Hepatocyte (in vitro differentiated cells): Measurements from ENCODE around the gene SYNGR2. TPM values are rescaled to one million over a fixed set of nuclear protein-coding genes. Genes with fewer than 3 reads are reported as not detected.

Source experiments
- DNase-seq: peaks from one replicate; pipeline ENCODE4 v3.0.0-alpha.2; 2016; ENCODE audit warnings: low spot score
- H2AFZ ChIP-seq: fragments of 200-600 bp; sonication (generic); 2 replicates; pipeline ENCODE4 v1.6.0; 2016; ENCODE audit warnings: antibody characterized with exemption, mild to moderate bottlenecking
- H3K27ac ChIP-seq: fragments of 200-600 bp; sonication (generic); 2 replicates; pipeline ENCODE4 v1.5.1; 2016; ENCODE audit warnings: mild to moderate bottlenecking
- H3K27me3 ChIP-seq: fragments of 200-600 bp; sonication (generic); 2 replicates; pipeline ENCODE4 v1.6.1; 2016
- H3K36me3 ChIP-seq: fragments of 200-600 bp; sonication (generic); replicated peaks from 2 replicates; pipeline ENCODE4 v1.5.1; 2016; ENCODE audit warnings: low read depth; ENCODE audit not compliant: insufficient read depth
- H3K4me1 ChIP-seq: fragments of 200-600 bp; sonication (generic); 2 replicates; pipeline ENCODE4 v1.5.1; 2016; ENCODE audit warnings: mild to moderate bottlenecking, moderate library complexity; ENCODE audit not compliant: insufficient read depth
- H3K4me2 ChIP-seq: fragments of 200-600 bp; sonication (generic); 2 replicates; pipeline ENCODE4 v1.6.0; 2016
- H3K4me3 ChIP-seq: fragments of 200-600 bp; sonication (generic); 2 replicates; pipeline ENCODE4 v1.5.1; 2016; ENCODE audit warnings: mild to moderate bottlenecking
- H3K79me2 ChIP-seq: fragments of 200-600 bp; sonication (generic); 2 replicates; pipeline ENCODE4 v1.6.0; 2017; ENCODE audit warnings: mild to moderate bottlenecking
- H3K9me2 ChIP-seq: fragments of 200-600 bp; sonication (generic); replicated peaks from 2 replicates; pipeline ENCODE4 v1.6.0; 2017; ENCODE audit warnings: mild to moderate bottlenecking; ENCODE audit not compliant: insufficient read depth
- H3K9me3 ChIP-seq: fragments of 200-600 bp; sonication (generic); 2 replicates; pipeline ENCODE4 v1.5.1; 2016; ENCODE audit warnings: low read depth, mild to moderate bottlenecking
- H4K20me1 ChIP-seq: fragments of 200-600 bp; sonication (generic); 2 replicates; pipeline ENCODE4 v1.6.0; 2016; ENCODE audit warnings: mild to moderate bottlenecking; ENCODE audit not compliant: insufficient read depth, poor library complexity, severe bottlenecking
- EZH2 ChIP-seq: fragments of 200-600 bp; sonication (generic); IDR thresholded peaks from 2 replicates; pipeline ENCODE4 v1.6.1; 2016; ENCODE audit warnings: antibody characterized with exemption, mild to moderate bottlenecking, borderline replicate concordance
- EZH2phosphoT487 ChIP-seq: fragments of 200-600 bp; sonication (generic); IDR thresholded peaks from one replicate; pipeline ENCODE4 v1.6.1; 2018; ENCODE audit warnings: antibody characterized with exemption, mild to moderate bottlenecking, low read depth, moderate library complexity; ENCODE audit not compliant: unreplicated experiment, severe bottlenecking
- WGBS: methylation state at CpG from one replicate; pipeline ENCODE4 v1.1.6; 2016; ENCODE audit warnings: low lambda C conversion rate; ENCODE audit errors: missing lambda C conversion rate; 5-methylcytosine and 5-hydroxymethylcytosine counted together
- polyA plus RNA-seq: library from polyadenylated mRNA; unstranded; fragments of >200 nt; fragmentation: Nextera tagmentation; extraction: Ambion mirVana; gene quantifications from 2 replicates; pipeline ENCODE4 v1.2.1, GENCODE V29; 2016
- total RNA-seq: library from RNA; depleted of rRNA; stranded (reverse); fragments of >200 nt; gene quantifications from 2 replicates; pipeline ENCODE4 v1.2.3, GENCODE V29; 2014
- TF ChIP-seq, protein P1 (sequence below): fragments of 200-600 bp; sonication (generic); IDR thresholded peaks from 2 replicates; pipeline ENCODE4 v1.5.1; 2016; ENCODE audit warnings: antibody characterized with exemption, mild to moderate bottlenecking; ENCODE audit not compliant: poor library complexity

SYNGR2 gene
- total and polyA plus RNA-seq, 2 experiments from 2014 or later, result 48.3 to 160 TPM

DNA sequence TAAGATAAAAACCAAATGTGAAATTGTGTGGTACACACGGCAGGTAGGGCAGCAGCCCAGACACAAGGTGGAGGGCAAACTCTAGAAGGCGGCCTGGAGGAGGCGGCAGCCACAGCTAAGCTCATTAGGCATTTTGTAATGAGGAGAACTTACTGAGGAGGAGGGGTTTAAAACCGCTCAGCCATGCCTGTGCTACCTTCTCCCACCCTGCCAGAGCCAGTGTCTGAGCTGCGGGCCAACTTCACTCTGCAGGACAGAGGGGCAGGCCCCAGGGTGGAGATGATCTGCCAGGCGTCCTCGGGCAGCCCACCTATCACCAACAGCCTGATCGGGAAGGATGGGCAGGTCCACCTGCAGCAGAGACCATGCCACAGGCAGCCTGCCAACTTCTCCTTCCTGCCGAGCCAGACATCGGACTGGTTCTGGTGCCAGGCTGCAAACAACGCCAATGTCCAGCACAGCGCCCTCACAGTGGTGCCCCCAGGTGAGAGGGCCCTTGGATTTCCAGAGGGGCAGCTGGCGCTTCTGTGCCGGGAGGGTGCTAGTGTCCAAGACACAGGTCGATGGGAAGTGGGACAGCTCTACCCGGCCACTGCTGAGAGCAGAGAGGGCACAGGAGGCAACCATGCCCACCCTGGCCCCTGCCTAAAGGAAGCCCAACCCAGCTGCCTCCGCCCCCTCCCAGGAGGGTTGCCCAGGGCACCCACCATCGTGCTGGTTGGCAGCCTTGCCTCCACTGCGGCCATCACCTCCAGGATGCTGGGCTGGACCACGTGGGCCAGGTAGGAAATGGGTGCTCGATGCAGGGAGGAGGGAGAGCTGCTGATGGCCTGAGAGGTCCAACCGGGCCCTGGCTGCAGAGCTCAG lies 4.3 kb upstream of the SYNGR2 start:
- Histone ChIP-seq H3K9me3 (no peaks in the 10 kb centered on the region), H3K4me2 (no peak overlapping the region), H3K27ac (no peak overlapping the region), H3K4me1 (peaks cover 3% of the 10 kb centered on the region), H3K4me3 (no peak overlapping the region), H3K27me3 (no peaks in the 10 kb centered on the region), H3K36me3 (no peaks in the 10 kb centered on the region), H4K20me1 (no peaks in the 10 kb centered on the region), H3K9me2 (no peaks in the 10 kb centered on the region), H3K79me2 (peaks cover 6% of the 10 kb centered on the region), H2AFZ (no peak overlapping the region)
- no peak for DNase-seq
- 91% methylated on average over 22 of the region's 22 CpGs for WGBS
- TF ChIP-seq EZH2phosphoT487, result no peak
- TF ChIP-seq EZH2, result no peak
- TF ChIP-seq, protein P1, sequence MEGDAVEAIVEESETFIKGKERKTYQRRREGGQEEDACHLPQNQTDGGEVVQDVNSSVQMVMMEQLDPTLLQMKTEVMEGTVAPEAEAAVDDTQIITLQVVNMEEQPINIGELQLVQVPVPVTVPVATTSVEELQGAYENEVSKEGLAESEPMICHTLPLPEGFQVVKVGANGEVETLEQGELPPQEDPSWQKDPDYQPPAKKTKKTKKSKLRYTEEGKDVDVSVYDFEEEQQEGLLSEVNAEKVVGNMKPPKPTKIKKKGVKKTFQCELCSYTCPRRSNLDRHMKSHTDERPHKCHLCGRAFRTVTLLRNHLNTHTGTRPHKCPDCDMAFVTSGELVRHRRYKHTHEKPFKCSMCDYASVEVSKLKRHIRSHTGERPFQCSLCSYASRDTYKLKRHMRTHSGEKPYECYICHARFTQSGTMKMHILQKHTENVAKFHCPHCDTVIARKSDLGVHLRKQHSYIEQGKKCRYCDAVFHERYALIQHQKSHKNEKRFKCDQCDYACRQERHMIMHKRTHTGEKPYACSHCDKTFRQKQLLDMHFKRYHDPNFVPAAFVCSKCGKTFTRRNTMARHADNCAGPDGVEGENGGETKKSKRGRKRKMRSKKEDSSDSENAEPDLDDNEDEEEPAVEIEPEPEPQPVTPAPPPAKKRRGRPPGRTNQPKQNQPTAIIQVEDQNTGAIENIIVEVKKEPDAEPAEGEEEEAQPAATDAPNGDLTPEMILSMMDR, result no peak

DNA sequence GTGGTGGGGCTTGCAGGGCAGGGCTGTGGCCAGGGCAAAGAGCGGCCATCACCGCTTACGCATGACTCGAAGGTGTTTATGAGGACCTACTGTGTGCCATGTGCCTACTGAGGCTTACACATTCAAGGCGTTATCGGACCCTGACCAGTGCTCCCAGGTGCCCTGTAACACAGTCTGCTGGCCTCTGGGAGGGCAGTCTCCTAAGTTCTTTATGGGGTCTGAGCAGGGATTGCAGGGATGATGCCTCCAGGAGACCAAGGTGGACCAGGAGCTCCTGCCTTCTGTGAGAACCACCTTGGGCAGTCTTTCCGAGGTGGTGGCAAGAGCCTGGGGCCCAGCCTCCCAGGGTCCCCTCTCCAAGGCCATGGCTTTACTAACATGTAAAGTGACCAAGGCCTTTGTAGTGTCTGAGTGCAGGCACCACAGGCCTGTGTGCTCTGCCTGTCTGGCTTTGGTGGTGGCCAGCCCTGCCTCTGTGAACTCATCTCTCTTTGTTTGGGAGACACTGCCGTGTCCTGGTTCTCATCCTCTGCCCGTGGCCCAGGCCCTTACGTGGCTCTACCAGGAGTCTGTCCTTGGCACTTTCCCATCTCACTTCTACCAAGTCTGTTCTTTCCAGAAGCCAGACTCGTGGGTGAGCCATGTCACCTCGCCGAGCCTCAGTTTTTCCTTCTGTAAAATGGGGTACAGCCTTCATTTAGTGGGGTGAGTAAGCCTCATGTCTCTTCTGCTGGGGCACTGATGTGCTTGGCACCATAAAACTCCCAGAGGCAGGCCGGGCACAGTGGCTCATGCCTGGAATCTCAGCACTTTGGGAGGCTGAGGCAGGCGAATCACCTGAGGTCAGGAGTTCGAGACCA lies 3.4 kb upstream of the SYNGR2 start:
- Histone ChIP-seq H3K9me3 (no peaks in the 10 kb centered on the region), H3K27ac (no peak overlapping the region), H3K27me3 (no peaks in the 10 kb centered on the region), H3K36me3 (no peaks in the 10 kb centered on the region), H4K20me1 (no peaks in the 10 kb centered on the region), H2AFZ (no peak overlapping the region), H3K4me1 (peaks cover 3% of the 10 kb centered on the region), H3K9me2 (no peaks in the 10 kb centered on the region), H3K79me2 (peaks cover 15% of the 10 kb centered on the region), H3K4me3 (no peak overlapping the region), H3K4me2 (no peak overlapping the region)
- 96% methylated on average over 16 of the region's 16 CpGs for WGBS
- DNase-seq, result no peak
- TF ChIP-seq EZH2 (no peak), EZH2phosphoT487 (no peak)
- TF ChIP-seq, protein P1, result no peak

DNA sequence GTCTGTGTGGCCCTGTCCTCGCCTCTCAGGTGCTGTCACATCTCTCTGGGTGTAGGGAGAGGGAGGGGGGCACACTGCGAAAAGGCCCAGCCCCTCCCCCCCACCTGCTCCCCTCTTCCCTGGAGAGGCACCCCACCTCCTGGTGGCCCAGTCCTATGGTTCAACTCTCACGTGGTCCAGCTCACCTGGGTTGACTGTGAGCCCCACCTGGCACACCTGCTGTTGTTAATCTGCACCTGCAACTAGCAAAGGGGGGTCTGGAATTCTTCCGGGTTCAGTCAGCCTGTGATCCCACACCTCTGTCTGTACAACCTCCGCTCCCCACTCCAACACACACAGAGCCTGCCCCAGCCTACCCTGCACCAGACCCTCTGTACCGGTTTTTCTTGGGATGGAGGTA lies 2.0 kb upstream of the SYNGR2 start:
- peaks cover 3% of the 10 kb centered on the region for H3K4me1 ChIP-seq
- H4K20me1 ChIP-seq, result no peaks in the 10 kb centered on the region
- no peaks in the 10 kb centered on the region for H3K27me3 ChIP-seq
- no peak overlapping the region for H3K4me2 ChIP-seq
- H3K36me3 ChIP-seq, result no peaks in the 10 kb centered on the region
- H3K79me2 ChIP-seq, result peaks cover 16% of the 10 kb centered on the region
- H3K27ac ChIP-seq, result no peak overlapping the region
- WGBS, result 71% methylated on average over 5 of the region's 6 CpGs
- TF ChIP-seq EZH2phosphoT487 (no peak), EZH2 (no peak)
- TF ChIP-seq, protein P1, result no peak
- DNase-seq, result no peak
- no peak overlapping the region for H3K4me3 ChIP-seq
- H2AFZ ChIP-seq, result no peak overlapping the region
- H3K9me3 ChIP-seq, result no peaks in the 10 kb centered on the region
- H3K9me2 ChIP-seq, result no peaks in the 10 kb centered on the region
